HT-29 (cell line): ENCODE data around the gene RNF39. TPM values are rescaled to one million over a fixed set of nuclear protein-coding genes. Genes with fewer than 3 reads are reported as not detected.
"Not testable (repeated sequence)": the region's sequence is repeated elsewhere in the genome, so short reads cannot be mapped to it uniquely, and the experiment has no call there.

Experiments
- DNase-seq: peaks from one replicate; pipeline ENCODE4 v3.0.0-alpha.2; 2015; ENCODE audit warnings: low spot score
- total RNA-seq: library from RNA; depleted of rRNA; stranded (reverse); fragments of >200 nt; shearing (Covaris generic); gene quantifications from 2 replicates; pipeline ENCODE4 v1.2.3, GENCODE V29; 2014; rRNA removed

The RNF39 gene
- total RNA-seq = 3.8 and 6.5 TPM in 2 replicates

- no peak for DNase-seq
Observed at GRCh38 chr6:30075094-30075789, at the start of gene RNF39. Gene RNF39 (minus strand): TSS chr6:30075769. CDS start chr6:30075585, 184 bp downstream.

- DNase-seq = peak; percentile 74
Observed at GRCh38 chr6:30122515-30122914, 46.9 kb upstream of the RNF39 start.

- DNase-seq = no peak
Observed at GRCh38 chr6:30121446-30122366, 46.1 kb upstream of the RNF39 start.

GRCh38 chr6:30118691-30119090, 43.1 kb upstream of the RNF39 start:
- not testable (repeated sequence) for DNase-seq

GRCh38 chr6:30116724-30117123, 41.2 kb upstream of the RNF39 start:
- DNase-seq = no peak

- peak; percentile 57 for DNase-seq
Observed at GRCh38 chr6:30113841-30114240, 38.3 kb upstream of the RNF39 start.

GRCh38 chr6:30113003-30113759, 37.6 kb upstream of the RNF39 start, which contains the start of gene TRIM31:
Gene TRIM31 (minus strand): TSS chr6:30113090. CDS start chr6:30112805, 285 bp downstream.
- peak; percentile 90 for DNase-seq

GRCh38 chr6:30112402-30112994, 36.9 kb upstream of the RNF39 start:
- DNase-seq = no peak

GRCh38 chr6:30111266-30111856, 35.8 kb upstream of the RNF39 start:
- DNase-seq = peak; percentile 60

- DNase-seq = peak; percentile 34
Observed at GRCh38 chr6:30104661-30105060, 29.1 kb upstream of the RNF39 start.

GRCh38 chr6:30103872-30104179, 28.3 kb upstream of the RNF39 start:
- DNase-seq = no peak

GRCh38 chr6:30102970-30103871, 27.7 kb upstream of the RNF39 start:
- DNase-seq = peak; percentile 97

- DNase-seq = peak; percentile 55
Observed at GRCh38 chr6:30102414-30102969, 26.9 kb upstream of the RNF39 start.

GRCh38 chr6:30101444-30102413, 26.2 kb upstream of the RNF39 start:
- DNase-seq = peak; percentile 94

GRCh38 chr6:30100585-30101443, 25.2 kb upstream of the RNF39 start:
- DNase-seq = peak; percentile 87

GRCh38 chr6:30100154-30100553, 24.6 kb upstream of the RNF39 start:
- no peak for DNase-seq
